ENCODE measurements around the gene MLXIPL.
"Not testable (repeated sequence)": the region's sequence is repeated elsewhere in the genome, so short reads cannot be mapped to it uniquely, and the experiment has no call there.

Gene MLXIPL

DNA sequence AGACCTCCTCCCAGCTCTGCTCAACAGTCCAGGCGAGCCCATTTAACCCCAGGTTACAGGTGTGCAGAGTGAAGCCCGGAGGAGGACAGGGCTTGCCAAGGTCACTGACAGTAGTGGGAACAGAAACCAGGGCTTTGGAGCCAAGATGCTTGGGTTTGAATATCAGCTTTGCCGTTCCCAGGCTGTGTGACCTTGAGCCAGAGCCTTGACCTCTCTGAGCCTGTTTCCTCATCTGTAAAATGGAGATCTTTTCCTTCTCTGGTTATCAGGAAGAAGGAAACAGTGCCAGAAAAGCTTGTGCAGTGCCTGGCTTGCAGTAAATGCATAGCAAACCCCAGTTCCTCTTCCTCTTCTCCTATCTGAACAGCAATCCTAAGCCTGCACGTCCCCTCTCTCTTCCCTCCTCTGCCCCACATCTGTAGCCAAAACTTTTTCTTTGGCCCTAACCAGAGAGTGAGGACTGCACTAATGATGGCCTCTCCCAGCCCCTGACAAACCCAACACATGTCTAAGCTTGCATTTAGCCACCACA is 21.4 kb upstream of the MLXIPL start:
- no peak for DNase-seq

DNA sequence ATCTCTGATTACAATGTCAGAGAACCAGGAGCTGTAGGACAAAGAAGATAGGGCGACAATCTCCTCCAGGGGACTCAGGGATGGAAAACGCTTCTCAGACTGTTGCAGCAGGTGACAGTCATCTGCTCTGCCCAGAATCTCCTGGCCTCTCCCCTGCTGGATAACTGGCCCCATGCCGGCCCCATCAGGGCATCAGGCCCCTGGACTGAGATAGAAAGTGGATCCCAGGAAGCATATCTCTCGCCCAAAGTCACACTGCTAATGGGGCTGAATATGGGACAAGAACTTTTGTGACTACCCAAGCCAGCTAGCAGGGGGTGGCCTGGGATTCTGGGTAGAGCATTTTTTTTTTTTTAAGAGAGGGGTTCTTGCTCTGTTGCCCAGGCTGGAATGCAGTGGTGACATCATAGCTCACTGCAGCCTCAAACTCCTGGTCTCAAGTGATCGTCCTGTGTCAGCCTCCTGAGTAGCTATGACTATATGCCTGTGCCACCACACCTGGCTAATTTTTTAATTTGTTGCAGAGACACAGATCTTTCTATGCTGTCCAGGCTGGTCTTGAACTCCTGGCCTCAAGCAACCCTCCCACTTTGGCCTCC is 20.5 kb upstream of the MLXIPL start:
- DNase-seq = no peak

DNA sequence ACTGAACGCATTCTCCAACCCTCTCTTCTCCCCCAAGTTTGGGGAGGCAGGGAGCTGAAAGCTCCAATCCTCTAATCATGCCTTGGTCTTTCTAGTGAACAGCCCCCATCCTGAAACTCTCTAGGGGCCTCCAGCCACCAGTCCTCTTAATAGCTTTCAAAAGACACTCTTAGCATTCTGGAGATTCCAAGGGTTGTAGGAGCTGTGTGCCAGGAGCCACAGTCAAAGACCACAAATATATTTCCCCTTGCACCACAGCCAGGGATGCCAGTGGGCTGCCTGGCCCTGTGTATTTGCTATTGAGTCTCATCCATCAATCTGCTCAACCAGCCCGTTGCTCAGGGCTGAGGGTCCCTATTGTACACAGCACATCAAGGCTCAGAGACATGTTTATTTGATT is 18.5 kb upstream of the MLXIPL start:
- DNase-seq = no peak

DNA sequence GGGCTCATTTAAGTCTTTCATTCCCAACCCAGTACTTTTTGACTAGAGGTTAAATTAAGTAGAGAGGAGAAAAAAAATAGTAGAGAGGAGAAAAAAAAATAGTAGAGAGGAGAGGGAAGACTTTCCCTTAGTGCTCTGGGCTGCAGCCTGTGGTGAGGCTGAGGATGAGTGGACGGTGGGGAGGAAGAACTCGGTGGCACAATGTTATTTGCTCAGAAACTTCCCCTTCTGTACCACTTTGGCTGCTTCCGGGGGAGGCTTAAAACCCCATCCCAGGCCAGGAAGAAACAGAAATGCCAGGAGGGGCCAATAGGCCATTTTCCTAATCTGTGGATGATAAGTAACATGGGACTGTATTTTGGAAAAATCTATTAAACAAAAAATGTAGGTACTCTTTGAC is 14.6 kb upstream of the MLXIPL start:
- DNase-seq = no peak

DNA sequence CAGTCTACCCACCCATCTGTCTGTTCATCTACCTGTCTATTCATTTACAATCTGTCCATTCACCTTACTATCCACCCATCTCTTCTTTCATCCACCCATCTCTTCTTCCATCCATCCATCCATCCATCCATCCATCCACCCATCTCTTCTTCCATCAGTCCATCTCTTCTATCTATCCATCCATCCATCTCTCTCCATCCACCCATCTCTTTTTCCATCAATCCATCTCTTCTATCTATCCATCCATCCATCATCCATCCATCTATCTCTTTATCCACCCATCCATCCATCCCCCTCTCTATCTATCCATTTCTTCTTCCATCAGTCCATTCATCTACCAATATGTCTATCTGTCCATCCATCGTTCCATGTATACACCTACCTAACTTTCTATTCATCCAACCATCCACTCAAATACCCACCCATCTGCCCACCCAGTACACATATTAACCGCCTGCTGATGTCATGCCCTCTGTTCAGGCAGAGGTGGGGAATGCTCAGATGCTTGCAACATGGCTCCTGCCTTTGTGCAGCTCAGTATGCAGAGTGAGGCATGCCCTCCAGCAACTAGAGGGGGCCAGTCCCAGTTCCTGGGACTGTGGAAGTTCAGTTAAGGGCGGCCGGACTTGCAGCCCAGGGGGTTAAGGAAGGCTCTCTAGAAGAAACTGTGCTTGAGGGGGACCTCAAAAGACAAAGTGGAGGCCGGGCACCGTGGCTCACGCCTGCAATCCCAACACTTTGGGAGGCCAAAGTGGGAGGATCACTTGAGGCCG is 11.3 kb upstream of the MLXIPL start:
- no peak for DNase-seq

DNA sequence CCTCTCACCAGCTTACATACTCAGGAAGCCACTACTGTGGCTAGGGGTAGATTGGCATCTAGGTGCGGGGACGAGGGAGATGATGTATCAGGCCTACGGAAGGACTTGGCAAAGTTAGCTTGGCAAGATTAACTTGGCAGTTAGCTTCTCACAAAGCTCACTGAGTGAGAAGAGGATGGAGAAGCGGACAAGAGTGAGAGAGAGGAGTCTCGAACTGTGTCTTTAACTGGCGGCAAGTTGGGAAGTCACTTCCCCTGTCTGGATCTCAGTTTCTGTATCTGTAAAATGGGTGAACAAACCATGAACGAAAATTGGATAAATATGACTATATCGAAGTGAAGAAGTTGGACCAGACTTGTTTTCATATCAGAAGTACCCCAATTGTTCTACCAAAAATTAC is 9.5 kb upstream of the MLXIPL start:
- no peak for DNase-seq

DNA sequence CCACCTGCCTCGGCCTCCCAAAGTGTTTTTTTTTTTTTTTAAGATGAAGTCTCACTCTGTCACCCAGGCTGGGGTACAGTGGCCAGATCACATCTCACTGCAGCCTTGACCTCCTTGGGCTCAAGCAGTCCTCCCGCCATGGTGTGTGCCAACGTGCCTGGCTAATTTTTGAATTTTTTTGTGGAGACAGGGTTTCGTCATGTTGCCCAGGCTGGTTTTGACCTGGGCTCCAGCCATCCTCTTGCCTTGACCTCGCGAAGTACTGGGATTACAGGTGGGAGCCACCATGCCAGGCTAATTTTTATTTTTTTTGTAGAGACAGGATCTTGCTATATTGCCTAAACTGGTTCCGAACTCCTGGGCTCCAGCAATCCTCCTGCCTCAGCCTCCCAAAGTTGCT is 9.0 kb upstream of the MLXIPL start:
- no peak for DNase-seq

DNA sequence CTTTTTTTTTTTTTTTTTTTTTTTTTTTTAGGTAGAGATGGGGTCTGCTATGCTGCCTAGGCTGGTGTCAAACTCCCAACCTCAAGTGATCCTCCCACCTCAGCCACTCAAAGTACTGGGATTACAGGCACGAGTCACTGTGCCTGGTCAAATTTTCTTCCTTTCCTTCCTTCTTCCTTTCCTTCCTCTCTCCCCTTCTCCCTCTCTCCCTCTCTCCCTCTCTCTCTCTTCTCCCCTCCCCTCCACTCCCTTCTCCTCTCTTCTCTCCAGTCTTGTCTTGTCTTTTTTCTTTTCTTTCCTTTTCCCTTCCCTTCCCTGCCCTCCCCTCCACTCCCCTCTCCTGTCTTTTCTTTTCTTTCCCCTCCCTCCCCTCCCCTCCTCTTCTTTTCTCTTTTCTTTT is 7.2 kb upstream of the MLXIPL start:
- no peak for DNase-seq

DNA sequence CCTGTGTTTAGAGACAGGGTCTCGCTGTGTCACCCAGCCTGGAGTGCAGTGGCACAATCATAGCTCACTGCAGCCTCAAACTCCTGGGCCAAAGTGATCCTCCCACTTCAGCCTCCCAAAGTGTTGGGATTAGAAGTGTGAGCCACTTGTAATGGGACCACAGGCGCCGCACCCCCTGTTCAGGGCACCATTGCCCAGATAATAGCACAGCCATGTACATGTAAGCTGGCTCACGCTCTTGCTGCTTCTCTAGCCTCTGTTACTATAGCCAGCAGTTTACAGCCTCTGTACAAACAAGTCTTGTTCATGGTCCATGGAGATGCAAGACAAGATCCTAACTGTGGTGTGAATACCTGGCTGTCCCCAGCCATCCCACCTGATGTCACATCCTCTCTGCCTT is 4.2 kb upstream of the MLXIPL start:
- DNase-seq = no peak

DNA sequence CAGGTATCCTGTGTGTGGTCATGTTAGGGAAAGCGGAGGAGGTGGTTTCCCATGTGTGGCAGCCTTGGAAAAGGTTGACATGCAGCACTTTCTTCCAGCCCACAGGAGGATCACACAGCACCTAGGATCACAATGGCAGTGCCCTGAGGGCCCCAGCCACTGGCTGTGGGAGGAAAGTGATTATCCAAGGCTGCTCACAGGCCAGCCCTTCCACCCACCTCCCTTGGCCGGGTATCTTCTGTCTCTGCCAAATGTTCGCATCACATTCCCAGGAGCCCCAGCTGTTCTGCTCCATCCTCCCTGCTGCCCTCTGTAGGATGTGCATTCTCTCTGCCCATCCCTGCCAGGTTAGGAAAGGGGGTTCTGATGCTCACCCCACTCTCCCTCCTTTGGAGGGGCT is 2.5 kb upstream of the MLXIPL start:
- DNase-seq = no peak

DNA sequence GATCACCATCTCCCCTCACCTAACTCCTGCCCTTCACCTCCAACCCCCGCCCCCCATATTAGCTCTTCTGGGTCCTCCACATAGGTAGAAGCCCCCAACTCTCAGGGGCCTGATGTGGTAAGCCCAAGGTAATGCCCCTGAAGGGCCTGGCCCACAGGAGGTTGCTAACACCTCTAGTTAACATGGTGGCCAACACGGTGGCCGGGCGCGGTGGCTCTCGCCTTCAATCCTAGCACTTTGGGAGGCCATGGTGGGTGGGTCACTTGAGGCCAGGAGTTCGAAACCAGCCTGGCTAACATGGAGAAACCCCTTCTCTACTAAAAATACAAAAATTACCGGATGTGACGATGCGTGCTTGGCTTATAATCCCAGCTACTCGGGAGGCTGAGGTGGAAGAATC is 954 bp upstream of the MLXIPL start:
- DNase-seq = no peak

DNA sequence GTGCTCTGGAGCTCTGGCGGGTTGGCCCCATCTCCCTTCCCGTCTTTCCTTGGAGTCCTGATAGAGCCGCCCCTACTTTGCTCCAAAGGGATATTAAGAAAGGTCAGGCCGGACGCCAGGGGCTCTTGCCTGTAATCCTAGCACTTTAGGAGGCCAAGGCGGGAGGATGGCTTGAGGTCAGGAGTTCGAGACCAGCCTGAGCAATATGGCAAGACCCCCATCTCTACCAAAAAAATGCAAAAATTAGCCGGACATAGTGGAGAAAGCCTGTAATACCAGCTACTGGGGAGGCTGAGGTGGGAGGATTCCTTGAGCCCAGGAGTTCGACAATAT is 313 bp upstream of the MLXIPL start:
- no peak for DNase-seq

DNA sequence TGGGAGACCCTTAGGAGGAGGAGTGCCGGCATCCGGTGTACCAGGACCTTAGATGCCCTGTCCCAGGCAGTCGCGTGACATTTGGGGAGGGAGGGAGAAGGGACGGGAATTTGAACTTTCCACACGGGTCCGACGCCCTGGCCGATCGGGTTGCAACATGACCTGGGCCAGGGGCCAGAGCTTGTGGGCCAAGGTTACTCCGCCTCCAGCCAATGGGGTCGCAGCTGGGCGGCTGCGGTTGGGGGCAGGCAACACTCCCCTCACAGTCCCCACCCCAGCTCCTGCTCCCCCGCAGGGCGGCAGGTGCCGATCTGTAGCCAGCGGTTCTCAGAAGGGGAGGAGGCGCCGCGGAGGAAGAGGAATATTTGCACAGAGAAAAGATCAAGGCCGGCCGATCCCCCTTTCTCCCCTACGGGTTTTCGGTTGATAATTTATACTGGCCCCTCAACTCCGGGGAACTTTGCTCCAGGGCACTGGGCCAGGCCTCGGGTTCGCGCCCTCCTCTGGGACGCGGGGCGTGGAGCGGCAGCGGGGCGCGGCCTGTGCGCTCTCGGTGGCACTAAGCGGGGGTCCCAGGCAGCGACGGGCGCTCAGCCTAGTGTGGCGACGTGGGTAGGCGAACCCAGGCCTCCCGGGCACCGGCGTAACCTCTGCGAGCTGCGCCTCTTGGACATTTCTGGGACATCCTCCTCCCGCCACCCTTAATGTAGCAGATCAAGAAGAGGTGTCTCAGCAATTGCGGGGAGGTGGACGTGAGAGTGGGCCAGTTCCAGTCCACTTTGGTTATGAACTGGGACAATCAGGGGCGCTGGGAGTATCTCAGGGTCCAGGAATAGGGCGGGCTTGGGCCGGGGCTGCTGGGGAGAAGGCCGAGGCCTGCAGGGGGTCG is 1.2 kb downstream of the MLXIPL start:
- DNase-seq = no peak

DNA sequence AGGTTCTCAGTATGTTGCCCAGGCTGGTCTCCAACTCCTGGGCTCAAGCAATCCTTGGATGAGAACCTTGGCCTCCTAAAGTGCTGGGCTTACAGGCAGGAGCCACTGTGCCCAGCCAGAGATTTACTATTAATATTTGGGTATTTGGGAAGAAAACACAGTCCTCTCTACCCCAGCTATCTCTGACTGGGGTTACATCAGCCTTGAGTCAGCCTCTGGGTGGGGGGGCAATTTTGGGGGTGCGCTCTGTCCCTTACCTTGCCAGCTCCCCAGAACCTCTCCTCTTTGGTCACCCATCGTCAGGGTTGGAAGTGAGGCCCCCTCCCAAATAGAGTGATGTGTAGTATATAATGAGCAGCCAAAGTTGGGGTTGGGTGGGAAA is 1.8 kb downstream of the MLXIPL start:
- no peak for DNase-seq

DNA sequence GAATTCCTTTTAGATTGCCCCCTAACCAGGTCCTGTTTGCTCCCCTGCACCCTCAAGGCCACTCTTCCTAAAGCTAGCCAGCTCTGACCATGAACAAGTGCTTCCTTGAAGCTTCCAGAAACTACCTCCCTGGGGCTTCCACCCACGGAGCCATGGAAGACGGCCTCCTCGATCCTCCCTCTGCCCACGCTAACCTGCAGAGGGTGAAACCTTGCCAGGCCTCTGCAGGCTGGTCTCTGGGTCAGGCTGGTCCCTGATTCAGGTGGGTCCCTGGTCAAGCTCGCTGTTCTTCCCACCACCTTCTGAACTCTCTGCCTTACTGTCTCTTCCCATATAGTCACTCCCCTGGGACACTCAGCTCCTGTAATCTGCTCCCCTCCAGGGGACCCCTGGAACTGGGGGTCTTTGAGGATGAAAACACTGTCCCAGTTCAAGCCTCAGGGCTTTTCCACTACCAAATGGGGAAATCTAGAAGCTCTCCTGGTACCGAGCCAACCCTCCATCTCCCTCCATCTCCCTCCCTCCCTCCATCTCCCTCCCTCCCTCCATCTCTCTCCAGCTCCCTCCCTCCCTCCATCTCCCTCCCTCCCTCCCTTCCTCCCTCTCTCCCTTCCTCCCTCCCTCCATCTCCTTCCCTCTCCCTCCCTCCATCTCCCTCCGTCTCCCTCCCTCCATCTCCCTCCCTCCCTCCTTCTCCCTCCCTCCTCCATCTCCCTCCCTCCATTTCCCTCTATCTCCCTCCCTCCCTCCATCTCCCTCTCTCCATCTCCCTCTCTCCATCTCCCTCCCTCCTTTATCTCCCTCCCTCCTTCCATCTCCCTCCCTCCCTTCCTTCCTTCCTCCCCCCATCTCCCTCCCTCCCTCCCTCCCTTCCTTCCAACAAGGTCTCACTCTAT is 2.9 kb downstream of the MLXIPL start:
- no peak for DNase-seq

DNA sequence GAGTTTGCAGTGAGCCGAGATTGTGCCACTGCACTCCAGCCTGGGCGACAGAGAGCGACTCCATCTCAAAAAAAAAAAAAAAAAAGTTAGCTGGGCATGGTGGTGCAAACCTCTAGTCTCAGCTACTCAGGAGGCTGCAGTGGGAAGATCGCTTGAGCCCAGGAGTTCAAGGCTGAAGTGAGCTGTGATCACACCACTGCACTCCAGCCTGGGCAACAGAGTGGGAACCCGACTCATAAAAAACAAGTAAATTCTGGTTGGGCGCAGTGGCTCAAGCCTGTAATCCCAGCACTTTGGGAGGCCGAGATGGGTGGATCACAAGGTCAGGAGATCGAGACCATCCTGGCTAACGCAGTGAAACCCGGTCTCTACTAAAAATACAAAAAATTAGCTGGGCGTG is 4.9 kb downstream of the MLXIPL start:
- not testable (repeated sequence) for DNase-seq

DNA sequence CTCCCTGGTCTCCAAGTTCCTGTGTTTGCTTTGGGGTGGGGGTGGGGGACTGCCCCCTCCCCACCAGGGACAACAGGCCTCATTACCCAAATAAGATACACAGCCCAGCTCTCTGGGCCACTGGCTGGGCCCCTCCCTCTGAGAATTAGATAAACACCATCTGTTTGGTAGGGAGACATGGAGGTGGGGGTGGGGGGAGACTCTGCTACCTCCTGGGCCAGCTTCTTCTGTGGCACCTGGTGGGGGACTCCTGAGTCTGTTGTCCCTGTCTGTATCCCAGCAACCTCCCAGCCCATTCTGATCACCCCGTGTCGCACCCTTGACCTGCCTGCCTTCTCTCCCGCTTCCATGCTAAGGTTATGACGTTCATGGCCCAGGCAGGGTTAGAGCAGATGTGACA is 5.8 kb downstream of the MLXIPL start:
- DNase-seq = no peak

DNA sequence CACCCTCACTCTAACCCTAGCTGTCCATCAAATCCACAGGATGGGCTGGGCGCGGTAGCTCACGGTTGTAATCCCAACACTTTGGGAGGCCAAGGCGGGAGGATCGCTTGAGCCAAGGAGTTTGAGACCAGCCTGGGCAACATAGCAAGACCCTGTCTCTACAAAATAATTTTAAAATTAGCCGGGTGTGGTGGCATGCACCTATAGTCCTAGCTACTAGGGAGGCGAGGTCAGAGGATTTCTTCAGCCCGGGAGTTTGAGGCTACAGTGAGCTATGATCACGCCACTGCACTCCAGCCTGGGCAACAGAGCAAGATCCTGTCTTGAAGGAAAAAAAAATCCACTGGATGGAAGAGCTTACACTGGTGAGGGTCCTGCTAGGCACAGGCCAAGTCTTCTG is 6.8 kb downstream of the MLXIPL start:
- DNase-seq = not testable (repeated sequence)

DNA sequence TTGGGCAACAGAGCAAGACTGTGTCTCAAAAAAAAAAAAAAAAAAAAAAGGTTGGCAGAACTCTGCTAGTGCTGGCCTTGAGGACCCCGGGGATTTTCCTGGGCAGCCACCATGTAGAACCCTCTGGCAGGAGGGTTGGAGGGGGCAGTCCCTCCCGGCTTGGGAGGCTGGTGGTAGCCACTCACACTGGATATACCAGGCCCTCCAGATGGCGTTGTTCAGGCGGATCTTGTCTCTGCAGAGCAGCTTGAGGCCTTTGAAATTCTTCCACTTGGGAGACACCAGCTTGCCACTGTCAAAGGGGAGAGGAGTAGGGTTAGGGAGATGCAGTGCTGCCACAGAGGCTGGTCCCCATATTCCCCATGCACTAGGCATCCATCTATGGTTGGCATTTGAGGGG is 8.4 kb downstream of the MLXIPL start:
- DNase-seq = no peak

DNA sequence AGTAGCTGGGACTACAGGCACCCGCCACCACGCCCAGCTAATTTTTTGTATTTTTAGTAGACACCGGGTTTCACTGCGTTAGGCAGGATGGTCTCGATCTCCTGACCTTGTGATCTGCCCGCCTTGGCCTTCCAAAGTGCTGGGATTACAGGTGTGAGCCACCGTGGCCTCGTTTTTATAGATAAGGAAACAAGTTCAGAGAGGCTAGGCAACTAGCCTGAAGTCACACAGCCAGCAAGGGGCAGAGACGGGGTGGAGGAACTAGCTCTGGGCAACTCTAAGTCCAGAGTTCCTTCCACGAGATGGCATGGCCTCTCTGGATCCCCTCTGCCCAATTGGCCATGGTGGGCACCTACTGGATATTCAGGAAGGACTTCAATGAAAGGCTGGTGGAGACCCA is 9.4 kb downstream of the MLXIPL start:
- DNase-seq = not testable (repeated sequence)

DNA sequence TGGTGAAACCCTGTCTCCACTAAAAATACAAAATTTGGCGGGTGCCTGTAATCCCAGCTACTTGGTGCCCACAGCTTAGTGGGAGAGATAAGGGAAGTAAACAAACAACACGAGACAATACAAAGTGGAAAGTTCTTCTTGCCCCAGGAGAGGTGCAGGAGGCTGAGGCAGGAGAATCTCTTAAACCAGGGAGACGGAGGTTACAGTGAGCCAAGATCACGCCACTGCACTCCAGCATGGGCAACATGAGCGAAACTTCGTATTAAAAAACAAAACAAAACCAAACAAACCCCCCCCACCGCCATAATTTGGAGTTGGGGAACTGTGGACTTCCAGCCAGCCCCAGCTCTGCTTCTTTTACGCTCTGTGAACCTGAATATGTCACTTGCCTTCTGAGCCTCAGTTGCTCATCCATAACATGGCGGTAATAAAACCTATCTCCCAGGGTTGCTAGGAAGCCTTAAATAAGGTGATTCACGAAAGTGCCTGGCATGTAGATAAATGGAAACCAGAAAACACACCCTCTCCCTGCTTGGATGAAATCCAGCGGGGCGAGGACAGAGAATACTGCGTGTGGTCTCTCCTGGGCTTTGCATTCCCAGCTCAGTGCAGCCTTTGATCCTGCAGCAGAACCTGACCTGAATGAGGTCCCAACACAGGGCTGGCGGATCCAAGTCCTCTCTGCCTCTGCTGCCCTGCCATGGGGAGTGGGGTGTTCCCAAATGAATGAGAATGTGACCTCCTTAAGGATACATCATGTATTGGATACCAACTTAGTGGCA is 10.2 kb downstream of the MLXIPL start:
- DNase-seq = no peak

Data from activated CD4-positive, alpha-beta T cell treated with anti-CD3 and anti-CD28 coated beads for 4 hours (primary cell).